ENCODE results near the gene FBXO41. TPM values are rescaled to one million over a fixed set of nuclear protein-coding genes. Genes with fewer than 3 reads are reported as not detected.

The FBXO41 gene
- total and polyA plus RNA-seq, 4 donors, result 0.25 to 4.7 (median 2.2) TPM

Other genes with a start within 250 kb of the FBXO41 start
- 10 to 100 TPM; 12.6 to 20.7 TPM for gene SFXN5, start 212.8 kb downstream of the FBXO41 start, total RNA-seq
- 10 to 100 TPM in 1 of 2 donors, 1 to 10 TPM in 1; 6.3 to 17.0 TPM for gene SFXN5, start 212.8 kb downstream of the FBXO41 start, polyA plus RNA-seq
- gene RAB11FIP5, start 171.5 kb downstream of the FBXO41 start, total RNA-seq, result 10 to 100 TPM; 48.7 to 51.5 TPM
- gene RAB11FIP5, start 171.5 kb downstream of the FBXO41 start, polyA plus RNA-seq, result 10 to 100 TPM; 14.4 to 23.7 TPM
- gene NOTO, start 81.9 kb downstream of the FBXO41 start, total RNA-seq, result not detected
- gene NOTO, start 81.9 kb downstream of the FBXO41 start, polyA plus RNA-seq, result not detected
- 10 to 100 TPM; 17.9 to 23.0 TPM for gene SMYD5, start 70.2 kb downstream of the FBXO41 start, total RNA-seq
- 10 to 100 TPM in 1 of 2 donors, 1 to 10 TPM in 1; 4.3 to 17.3 TPM for gene SMYD5, start 70.2 kb downstream of the FBXO41 start, polyA plus RNA-seq
- 10 to 100 TPM; 12.4 to 15.9 TPM for gene PRADC1, start 51.2 kb downstream of the FBXO41 start, total RNA-seq
- gene PRADC1, start 51.2 kb downstream of the FBXO41 start, polyA plus RNA-seq, result 10 to 100 TPM; 25.9 to 54.8 TPM
- gene CCT7, start 50.2 kb downstream of the FBXO41 start, total RNA-seq, result 100 to 1,000 TPM; 128 to 157 TPM
- 100 to 1,000 TPM; 132 to 154 TPM for gene CCT7, start 50.2 kb downstream of the FBXO41 start, polyA plus RNA-seq
- gene EGR4, start 9.1 kb upstream of the FBXO41 start, total RNA-seq, result not detected
- gene EGR4, start 9.1 kb upstream of the FBXO41 start, polyA plus RNA-seq, result not detected
- 10 to 100 TPM; 24.5 to 26.4 TPM for gene ALMS1, start 101.4 kb upstream of the FBXO41 start, total RNA-seq
- gene ALMS1, start 101.4 kb upstream of the FBXO41 start, polyA plus RNA-seq, result 10 to 100 TPM in 1 of 2 donors, 1 to 10 TPM in 1; 8.3 to 15.2 TPM

All from aorta (tissue), 4 donors.